Fibroblast of skin of abdomen (primary cell): ENCODE measurements around the gene BTBD16.

Experiments used
- DNase-seq: peaks from one replicate; pipeline ENCODE4 v3.0.0-alpha.2; 2013

The BTBD16 gene

DNA sequence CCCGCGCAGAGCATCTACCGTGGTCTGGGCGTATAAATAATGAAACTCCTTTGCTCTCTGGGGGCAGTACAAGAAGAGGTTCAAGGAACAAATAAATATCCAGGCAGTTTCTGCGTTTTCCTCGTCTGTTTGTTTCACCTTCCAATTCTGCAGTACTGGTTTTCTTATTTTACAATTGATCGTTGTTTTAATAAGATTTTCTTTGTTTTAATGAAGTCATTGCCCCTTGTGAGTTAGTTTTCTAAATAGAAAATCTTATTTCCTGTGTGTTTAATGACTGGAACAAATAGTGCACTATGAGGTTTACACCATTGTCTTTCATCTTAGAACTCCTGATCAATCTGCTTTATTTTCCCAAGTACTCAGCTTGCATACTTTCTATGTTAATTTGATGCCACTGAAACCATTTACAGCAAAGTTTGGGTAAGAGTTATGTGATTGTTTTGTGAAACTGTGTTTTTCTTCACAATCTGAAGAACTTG, 104.6 kb downstream of the BTBD16 start:
- no peak for DNase-seq

DNA sequence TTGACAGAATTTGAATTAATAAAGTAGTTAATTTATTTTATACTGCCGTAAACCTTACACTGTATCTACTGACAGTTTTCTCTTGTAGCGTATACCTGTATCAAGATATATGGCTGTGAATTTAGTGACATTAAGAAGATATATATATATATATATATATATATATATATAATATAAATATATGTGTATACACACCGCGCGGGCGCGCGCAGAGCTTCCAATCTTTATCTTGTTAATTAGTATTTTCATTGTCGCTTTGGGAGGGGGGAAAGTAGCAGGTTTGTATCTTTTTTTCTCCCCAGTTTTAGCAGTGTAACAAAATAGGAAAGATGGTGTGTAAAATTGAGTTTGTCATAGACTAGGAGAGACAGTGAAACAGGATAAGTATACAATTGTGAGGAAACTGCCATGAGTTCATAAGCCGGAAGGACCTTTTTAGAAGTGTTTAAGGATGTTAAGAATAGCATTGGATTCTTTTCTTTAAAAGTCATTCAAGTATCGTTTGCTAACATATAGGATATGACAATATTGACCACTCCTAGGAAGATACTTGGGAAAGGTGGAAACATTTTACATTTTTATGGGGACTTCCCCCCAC, 105.4 kb downstream of the BTBD16 start:
- no peak for DNase-seq

DNA sequence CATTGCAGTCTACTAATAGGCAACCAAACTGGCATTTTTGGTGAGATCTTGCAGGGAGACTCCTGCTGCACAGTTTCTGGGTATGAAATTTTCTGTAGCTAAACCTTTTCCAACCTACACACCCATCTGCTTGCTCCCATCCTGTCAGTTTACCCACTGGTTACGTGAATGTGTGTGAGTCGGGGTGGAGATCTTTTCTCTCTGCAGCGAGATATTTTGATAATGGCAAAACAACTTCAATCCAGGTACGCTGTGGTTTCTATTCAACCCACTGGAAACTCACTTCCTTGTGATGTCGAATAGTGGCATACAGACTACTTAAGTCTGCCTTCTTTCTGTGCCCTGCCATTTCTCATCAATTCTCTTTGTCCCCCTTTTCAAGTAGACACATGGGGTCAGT, 107.9 kb downstream of the BTBD16 start:
- DNase-seq, result no peak

DNA sequence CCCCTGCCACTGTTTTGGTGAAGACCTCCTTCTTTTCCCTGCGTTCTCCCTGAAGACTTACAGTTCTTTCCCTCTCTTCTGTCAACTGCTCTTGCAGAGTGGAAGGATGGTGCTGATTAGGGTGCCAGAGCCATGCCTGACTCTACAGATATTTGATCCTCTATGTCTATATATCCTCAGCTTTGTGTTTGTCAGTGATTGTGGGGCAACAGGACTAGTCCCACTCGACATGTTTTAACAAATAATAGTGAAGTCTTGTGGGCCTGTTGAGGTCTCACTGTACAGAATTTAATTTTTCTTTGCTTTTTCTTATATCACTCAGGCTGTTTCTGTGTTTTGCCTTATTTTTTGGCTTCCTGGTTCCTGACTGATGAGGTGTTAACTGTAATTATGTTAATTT, 108.4 kb downstream of the BTBD16 start:
- no peak for DNase-seq

DNA sequence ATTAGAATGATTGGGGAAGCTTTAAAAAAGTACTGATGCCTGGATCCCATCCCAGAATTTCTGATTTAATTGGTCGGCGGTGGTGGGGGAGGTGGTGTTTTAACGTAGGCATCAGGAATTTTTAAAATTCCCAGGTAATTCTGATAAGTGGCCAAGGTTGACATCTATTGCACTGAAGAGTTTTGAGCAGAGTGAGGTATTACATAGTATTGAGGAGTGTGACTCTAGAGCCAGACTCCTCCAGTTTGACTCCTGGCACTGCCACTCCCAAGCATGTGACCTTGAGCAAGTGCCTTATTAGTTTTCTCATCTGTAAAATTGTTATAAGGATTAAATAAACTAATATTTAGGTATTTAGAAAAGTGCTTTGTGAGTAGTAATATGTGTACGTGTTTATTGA, 109.6 kb downstream of the BTBD16 start:
- no peak for DNase-seq

DNA sequence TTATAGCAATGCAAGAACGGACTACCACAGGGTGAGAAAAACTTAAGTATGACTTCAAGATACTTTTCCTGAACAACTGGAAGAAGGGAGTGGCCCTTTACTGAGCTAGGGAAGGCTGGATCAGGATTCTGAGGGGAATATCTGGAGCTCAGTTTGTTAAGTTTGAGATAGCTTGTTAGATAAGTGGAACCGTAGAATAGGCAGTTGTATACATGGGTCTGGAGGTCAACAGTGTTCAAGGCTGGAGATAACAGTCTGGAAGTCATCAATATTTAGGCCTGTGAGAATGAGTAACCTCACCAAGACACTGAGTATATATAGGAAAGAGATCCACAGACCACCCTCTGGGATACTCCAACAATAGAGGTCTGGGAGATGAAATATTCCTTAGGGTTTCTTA, 110.6 kb downstream of the BTBD16 start:
- no peak for DNase-seq

DNA sequence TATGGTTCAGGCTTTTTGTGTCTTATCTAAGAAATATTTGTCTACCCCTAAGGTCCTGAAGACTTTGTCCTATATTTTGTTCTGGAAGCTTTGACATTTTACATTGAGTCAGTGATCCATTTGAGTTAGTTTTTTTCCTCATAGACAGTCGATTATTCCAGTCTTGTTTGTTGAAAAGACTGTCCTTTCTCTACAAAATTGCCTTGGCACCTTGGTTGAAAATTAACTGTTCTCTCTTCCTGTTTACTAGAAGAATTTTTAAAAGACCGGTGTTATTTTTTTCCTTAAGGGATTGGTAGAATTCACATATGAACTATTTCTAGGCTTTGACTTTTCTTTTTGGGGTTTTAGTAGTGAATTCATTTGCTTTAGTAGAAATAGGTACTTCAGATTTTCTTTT, 115.4 kb downstream of the BTBD16 start:
- no peak for DNase-seq

DNA sequence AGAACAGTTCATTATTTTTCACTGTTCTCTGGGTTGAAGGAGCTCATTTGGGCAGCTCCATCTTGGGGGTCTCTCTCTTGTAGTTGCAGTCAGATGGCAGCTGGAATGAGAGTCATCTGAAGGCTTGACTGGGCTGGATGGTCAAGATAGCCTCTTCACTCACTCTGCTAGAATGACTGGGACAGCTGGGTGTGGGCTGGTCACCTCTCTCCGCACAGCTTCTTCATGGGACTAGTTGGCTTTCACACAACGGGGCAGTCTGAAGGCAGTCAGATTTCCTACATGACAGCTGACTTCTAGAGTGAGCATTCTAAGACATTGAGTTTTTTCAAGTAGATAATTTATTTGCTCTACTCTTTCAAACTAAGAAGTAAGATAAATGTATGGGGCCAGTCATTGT, 116.5 kb downstream of the BTBD16 start:
- no peak for DNase-seq
